GM12865 (cell line): ENCODE results near the gene PON1.

Experiments used
- DNase-seq: peaks from one replicate; pipeline ENCODE4 v3.0.0; 2010; ENCODE audit warnings: low read depth
- H3K4me3 ChIP-seq: 2 replicates; pipeline ENCODE4 v1.5.1; 2011; ENCODE audit warnings: mild to moderate bottlenecking, low read depth, low read length, control low read depth
- TF ChIP-seq, protein P1 (sequence below): IDR thresholded peaks from 2 replicates; pipeline ENCODE4 v1.5.1; 2011; ENCODE audit warnings: low read length, control low read depth, low read depth, inconsistent platforms; ENCODE audit not compliant: insufficient read depth; ENCODE audit errors: missing control alignments

The PON1 gene

DNA sequence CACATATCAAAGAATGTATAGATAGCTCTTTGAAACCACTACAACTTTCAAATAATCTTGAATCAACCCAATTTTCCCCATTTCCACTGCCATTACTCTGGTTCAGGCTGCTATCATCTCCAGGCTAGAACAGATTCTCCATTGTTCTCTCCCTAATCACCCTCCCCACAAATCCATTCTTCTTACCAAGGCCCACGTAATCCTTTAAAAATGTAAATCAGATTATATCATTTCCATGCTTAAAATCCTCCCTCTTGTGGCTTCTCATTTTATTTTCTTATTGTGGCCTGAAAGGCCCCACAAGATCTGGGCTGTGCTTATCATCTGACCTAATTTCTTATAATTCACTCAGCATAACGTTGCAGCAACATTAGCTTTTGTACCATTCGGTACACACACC, 3.0 kb upstream of the PON1 start:
- no peak overlapping the region for H3K4me3 ChIP-seq
- DNase-seq = no peak
- TF ChIP-seq, protein P1, sequence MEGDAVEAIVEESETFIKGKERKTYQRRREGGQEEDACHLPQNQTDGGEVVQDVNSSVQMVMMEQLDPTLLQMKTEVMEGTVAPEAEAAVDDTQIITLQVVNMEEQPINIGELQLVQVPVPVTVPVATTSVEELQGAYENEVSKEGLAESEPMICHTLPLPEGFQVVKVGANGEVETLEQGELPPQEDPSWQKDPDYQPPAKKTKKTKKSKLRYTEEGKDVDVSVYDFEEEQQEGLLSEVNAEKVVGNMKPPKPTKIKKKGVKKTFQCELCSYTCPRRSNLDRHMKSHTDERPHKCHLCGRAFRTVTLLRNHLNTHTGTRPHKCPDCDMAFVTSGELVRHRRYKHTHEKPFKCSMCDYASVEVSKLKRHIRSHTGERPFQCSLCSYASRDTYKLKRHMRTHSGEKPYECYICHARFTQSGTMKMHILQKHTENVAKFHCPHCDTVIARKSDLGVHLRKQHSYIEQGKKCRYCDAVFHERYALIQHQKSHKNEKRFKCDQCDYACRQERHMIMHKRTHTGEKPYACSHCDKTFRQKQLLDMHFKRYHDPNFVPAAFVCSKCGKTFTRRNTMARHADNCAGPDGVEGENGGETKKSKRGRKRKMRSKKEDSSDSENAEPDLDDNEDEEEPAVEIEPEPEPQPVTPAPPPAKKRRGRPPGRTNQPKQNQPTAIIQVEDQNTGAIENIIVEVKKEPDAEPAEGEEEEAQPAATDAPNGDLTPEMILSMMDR = no peak

- no peak for DNase-seq
- no peak overlapping the region for H3K4me3 ChIP-seq
- TF ChIP-seq, protein P1 = no peak
Measured at GRCh38 chr7:95323410-95324129, 762 bp downstream of the PON1 start.

DNA sequence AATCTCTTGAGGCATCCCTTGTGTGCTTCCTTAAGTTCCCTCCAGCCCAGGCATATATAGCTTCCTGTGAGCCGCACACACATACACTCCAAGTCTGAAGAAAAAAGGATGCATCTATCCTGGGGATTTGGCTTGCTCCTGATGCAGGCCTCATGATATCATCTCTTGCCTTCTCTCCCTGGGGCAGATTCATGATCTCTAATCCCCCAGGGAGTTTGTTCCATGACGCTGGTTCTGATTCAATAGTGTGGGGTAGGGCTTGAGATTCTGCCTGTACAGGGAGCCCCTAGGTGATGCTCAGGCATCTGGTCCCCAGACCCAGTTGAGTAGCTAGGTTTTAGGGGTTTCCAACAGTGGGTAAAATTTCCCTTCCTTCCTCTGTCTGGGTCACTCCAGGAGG, 1.5 kb downstream of the PON1 start:
- TF ChIP-seq, protein P1 = no peak
- no peak overlapping the region for H3K4me3 ChIP-seq
- no peak for DNase-seq

DNA sequence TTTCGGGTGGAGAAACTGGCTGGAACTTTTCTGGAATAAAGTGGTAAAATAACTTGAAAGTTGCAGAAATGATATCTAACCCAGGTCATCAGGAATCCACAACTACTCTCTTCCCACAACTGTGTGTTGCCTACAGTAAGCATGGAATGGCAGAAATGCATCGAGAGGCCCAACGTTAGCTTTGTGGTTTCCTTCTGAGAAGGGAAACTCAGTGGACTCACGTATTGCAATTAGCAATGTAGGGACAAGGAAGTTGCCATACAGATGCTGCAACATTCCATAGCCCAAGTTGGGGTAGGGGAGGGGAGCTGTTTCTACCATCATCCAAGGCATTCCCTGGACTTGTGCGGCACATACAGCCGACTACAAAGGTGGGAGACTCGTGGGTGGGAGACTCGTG, 1.9 kb downstream of the PON1 start:
- no peak for DNase-seq
- no peak overlapping the region for H3K4me3 ChIP-seq
- TF ChIP-seq, protein P1 = no peak

GRCh38 chr7:95321720-95322119, 2.6 kb downstream of the PON1 start:
- TF ChIP-seq, protein P1 = no peak
- H3K4me3 ChIP-seq = no peak overlapping the region
- DNase-seq = no peak

DNA sequence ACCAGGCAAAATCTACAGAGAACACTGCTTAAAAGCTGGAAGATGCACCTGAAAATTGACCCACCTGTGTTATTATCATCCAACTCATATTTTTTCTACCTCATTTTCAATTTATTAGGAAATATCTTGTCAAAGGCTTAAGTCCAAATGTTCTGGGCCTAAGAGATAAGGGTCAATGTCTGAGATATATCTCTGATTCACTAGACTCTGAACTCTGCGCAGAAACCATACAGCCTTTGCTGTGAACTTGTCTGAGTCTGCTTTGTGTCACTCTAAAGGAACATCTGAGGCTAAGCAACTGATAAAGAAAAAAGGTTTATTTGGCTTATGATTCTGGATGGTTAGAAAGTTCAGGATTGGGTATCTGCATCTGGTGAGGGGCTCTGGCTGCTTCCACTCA, 3.7 kb downstream of the PON1 start:
- no peak for DNase-seq
- no peak overlapping the region for H3K4me3 ChIP-seq
- TF ChIP-seq, protein P1 = no peak

DNA sequence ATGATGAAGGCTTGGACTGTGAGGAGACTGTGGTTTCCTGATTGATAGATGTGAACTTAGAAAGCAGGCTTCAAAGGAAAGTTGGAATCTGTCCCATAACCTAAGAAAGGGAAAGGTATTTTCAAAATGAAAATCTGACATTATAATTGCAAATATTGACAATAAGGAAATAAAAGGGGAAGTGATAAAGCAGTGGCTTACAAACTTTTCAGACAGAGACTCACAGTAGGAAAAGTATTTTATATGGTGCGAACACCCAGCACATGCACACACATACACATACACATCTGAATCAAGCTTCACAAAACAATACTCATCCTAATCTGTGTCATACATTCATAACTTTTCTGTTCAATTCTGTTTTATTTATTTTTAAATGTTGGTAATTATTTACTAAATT, 4.8 kb downstream of the PON1 start:
- TF ChIP-seq, protein P1 = no peak
- DNase-seq = no peak
- H3K4me3 ChIP-seq = no peak overlapping the region
